Renal cortical epithelial cell (primary cell): ENCODE data around the gene ATP4A. TPM values are rescaled to one million over a fixed set of nuclear protein-coding genes. Genes with fewer than 3 reads are reported as not detected.
A peak's percentile ranks its signal among the peaks of the same experiment; 100 is the strongest.

Experiments
- DNase-seq: peaks from one replicate; pipeline ENCODE4 v3.0.0-alpha.2; 2011; ENCODE audit warnings: low read depth
- total RNA-seq: library from RNA; depleted of rRNA; stranded (reverse); fragments of >200 nt; gene quantifications from 2 replicates; pipeline ENCODE4 v1.2.3, GENCODE V29; 2014

The ATP4A gene
- total RNA-seq, 1 donor from 2014 or later, result not detected

GRCh38 chr19:35524181-35524837 lies 39.1 kb downstream of the ATP4A start:
- no peak for DNase-seq

GRCh38 chr19:35522745-35523327 lies 40.6 kb downstream of the ATP4A start:
- no peak for DNase-seq

- no peak for DNase-seq
These were observed 42.2 kb downstream of the ATP4A start for GRCh38 chr19:35521124-35521743.

GRCh38 chr19:35519291-35519690 lies 44.2 kb downstream of the ATP4A start:
- no peak for DNase-seq

- peak; percentile 78 for DNase-seq
These were observed 45.1 kb downstream of the ATP4A start for GRCh38 chr19:35518313-35518712.

- no peak for DNase-seq
These were observed 46.1 kb downstream of the ATP4A start for GRCh38 chr19:35517342-35517741.

- no peak for DNase-seq
These were observed 47.1 kb downstream of the ATP4A start for GRCh38 chr19:35516310-35516709.

GRCh38 chr19:35514282-35514809 lies 49.1 kb downstream of the ATP4A start:
- DNase-seq, result no peak

- peak; percentile 29 for DNase-seq
These were observed 49.7 kb downstream of the ATP4A start, which contains the start of gene DMKN for GRCh38 chr19:35513628-35514281. Gene DMKN (minus strand): TSS chr19:35513649. CDS start chr19:35513475, 174 bp downstream.

GRCh38 chr19:35512831-35513627 lies 50.4 kb downstream of the ATP4A start:
- no peak for DNase-seq

- no peak for DNase-seq
These were observed 52.1 kb downstream of the ATP4A start for GRCh38 chr19:35511337-35511736.

GRCh38 chr19:35510626-35510964 lies 52.9 kb downstream of the ATP4A start:
- no peak for DNase-seq

GRCh38 chr19:35509861-35510625 lies 53.4 kb downstream of the ATP4A start:
- peak; percentile 51 for DNase-seq

GRCh38 chr19:35509018-35509652 lies 54.3 kb downstream of the ATP4A start:
- peak; percentile 61 for DNase-seq

- DNase-seq, result no peak
These were observed 55.3 kb downstream of the ATP4A start for GRCh38 chr19:35508129-35508528.

- no peak for DNase-seq
These were observed 55.9 kb downstream of the ATP4A start for GRCh38 chr19:35507561-35507960.

GRCh38 chr19:35506011-35506410 lies 57.4 kb downstream of the ATP4A start:
- DNase-seq, result no peak

GRCh38 chr19:35502751-35503150 lies 60.7 kb downstream of the ATP4A start:
- no peak for DNase-seq

- DNase-seq, result no peak
These were observed 61.8 kb downstream of the ATP4A start for GRCh38 chr19:35501684-35502083.

GRCh38 chr19:35500611-35501010 lies 62.8 kb downstream of the ATP4A start:
- no peak for DNase-seq
